ENCODE measurements around the gene ZCCHC7. TPM values are rescaled to one million over a fixed set of nuclear protein-coding genes. Genes with fewer than 3 reads are reported as not detected.
"Not testable (repeated sequence)": the region's sequence is repeated elsewhere in the genome, so short reads cannot be mapped to it uniquely, and the experiment has no call there.

The ZCCHC7 gene
- total and polyA plus RNA-seq, 7 experiments from 2014 or later = 26.1 to 47.1 (median 40.3) TPM

DNA sequence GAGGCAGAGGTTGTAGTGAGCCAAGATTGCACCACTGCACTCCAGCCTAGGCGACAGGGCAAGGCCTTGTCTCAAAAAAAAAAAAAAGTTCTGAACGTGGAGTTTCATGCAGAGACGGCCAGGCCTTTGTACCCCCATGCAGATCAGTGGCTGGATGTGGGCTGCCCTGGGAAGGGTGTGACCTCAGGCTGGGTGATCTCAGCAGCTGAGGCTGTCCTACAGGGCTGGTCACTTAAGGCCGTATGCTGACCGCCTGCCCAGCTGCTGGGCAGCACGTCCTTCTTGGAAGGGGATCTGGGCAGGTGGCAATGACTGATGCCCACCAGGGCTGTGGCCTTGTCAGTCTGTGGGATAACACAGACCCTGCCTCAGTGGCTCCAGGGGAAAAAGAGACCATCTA is 264.9 kb downstream of the ZCCHC7 start:
- Histone ChIP-seq H3K4me1 (ENCODE audit: control insufficient read depth in 2 of 2, insufficient read depth in 2 of 2, low read length in 2 of 2) (no peaks in the 10 kb centered on the region), H3K27ac (ENCODE audit: low read depth, low read length) (no peak overlapping the region), H3K27me3 (ENCODE audit: control insufficient read depth in 2 of 2, insufficient read depth in 2 of 2, low read length in 2 of 2) (no peaks in the 10 kb centered on the region), H3K36me3 (ENCODE audit: control insufficient read depth in 2 of 3, insufficient read depth in 3 of 3, low read length in 3 of 3) (no peaks in the 10 kb centered on the region), H3K4me3 (ENCODE audit: low read length) (no peak overlapping the region), H3K9me3 (ENCODE audit: control insufficient read depth in 2 of 3, low read length in 3 of 3) (no peaks in the 10 kb centered on the region)
- Mint-ChIP-seq H3K4me3 (no peak overlapping the region), H3K27ac (no peak overlapping the region), H3K4me1 (peaks cover 0 to 2% (median 0%) of the 10 kb centered on the region in 7 donors), H3K27me3 (no peaks in the 10 kb centered on the region), H3K9me3 (peaks cover 0 to 4% (median 0%) of the 10 kb centered on the region in 11 donors), H3K36me3 (peaks cover 0 to 5% (median 0%) of the 10 kb centered on the region in 5 donors)
- ATAC-seq (no peak), DNase-seq (no peak)
- CTCF ChIA-PET = no interaction called here
- intact Hi-C loops (cut with micrococcal nuclease) = no loop called here
- POLR2A ChIA-PET = interaction anchor here (0.6 kb wide), 1 partner anchor 55 kb away, joined by 3 read pairs; no protein-coding TSS in a partner anchor

DNA sequence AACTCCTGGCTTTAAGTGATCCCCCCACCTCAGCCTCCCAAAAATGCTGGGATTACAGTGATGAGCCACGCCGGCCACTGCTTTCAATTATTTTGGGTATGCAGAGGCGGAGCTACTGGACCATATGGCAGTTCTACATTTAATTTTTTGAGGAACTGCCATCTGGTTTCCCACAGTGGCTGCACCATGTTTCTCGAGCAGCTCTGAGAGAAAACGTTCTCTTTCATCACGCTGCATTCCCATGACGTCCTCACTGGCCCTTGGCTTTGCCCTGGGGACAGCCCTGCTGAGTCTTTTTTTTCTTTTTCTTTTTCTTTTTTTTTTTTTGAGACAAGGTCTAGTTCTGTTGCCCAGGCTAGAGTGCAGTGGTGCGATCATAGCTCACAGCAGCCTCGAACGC is 266.6 kb downstream of the ZCCHC7 start:
- Mint-ChIP-seq H3K9me3 (peaks cover 0 to 2% (median 0%) of the 10 kb centered on the region in 11 donors), H3K4me1 (peaks cover 0 to 2% (median 0%) of the 10 kb centered on the region in 7 donors), H3K27ac (no peak overlapping the region), H3K4me3 (no peak overlapping the region), H3K27me3 (no peaks in the 10 kb centered on the region), H3K36me3 (peaks cover 0 to 3% (median 0%) of the 10 kb centered on the region in 5 donors)
- no peak overlapping the region for H3K27ac ChIP-seq (ENCODE audit: low read depth, low read length)
- no peak overlapping the region for H3K4me3 ChIP-seq (ENCODE audit: low read length)
- POLR2A ChIA-PET = no interaction called here
- no peaks in the 10 kb centered on the region for H3K9me3 ChIP-seq (ENCODE audit: control insufficient read depth in 2 of 3, low read length in 3 of 3)
- H3K36me3 ChIP-seq (ENCODE audit: control insufficient read depth in 2 of 3, insufficient read depth in 3 of 3, low read length in 3 of 3) = no peaks in the 10 kb centered on the region
- CTCF ChIA-PET = no interaction called here
- DNase-seq (no peak), ATAC-seq (no peak)
- no peaks in the 10 kb centered on the region for H3K4me1 ChIP-seq (ENCODE audit: control insufficient read depth in 2 of 2, insufficient read depth in 2 of 2, low read length in 2 of 2)
- intact Hi-C loops (cut with micrococcal nuclease) = no loop called here
- no peaks in the 10 kb centered on the region for H3K27me3 ChIP-seq (ENCODE audit: control insufficient read depth in 2 of 2, insufficient read depth in 2 of 2, low read length in 2 of 2)

DNA sequence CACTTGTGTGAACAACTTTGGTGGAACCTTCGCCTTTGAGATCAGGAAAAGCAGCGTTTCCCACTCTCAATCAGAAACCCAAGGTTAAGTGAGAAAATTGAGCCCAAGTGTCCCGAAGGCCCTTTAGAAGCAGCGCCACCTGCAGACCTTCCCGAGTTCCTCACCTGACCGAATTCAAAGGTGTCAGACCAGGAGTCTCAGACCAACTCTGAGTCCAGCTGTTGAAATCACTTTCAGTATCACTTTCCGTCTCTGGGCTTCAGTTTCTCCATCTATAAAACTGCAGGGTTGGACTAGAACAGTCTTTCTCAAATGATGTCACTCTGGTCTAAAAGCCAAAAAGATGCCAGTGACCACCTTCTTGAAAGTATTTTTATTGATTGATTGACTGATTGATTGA is 270.4 kb downstream of the ZCCHC7 start:
- H3K27me3 ChIP-seq (ENCODE audit: control insufficient read depth in 2 of 2, insufficient read depth in 2 of 2, low read length in 2 of 2) = no peaks in the 10 kb centered on the region
- ATAC-seq = peak; percentile 24
- intact Hi-C loops (cut with micrococcal nuclease) = loop anchor here (1.0 to 2.0 kb wide), 2 partner anchors 394 to 518 kb away; no protein-coding TSS in a partner anchor
- Mint-ChIP-seq H3K4me1 (no peaks in the 10 kb centered on the region), H3K27me3 (no peaks in the 10 kb centered on the region), H3K36me3 (no peaks in the 10 kb centered on the region), H3K4me3 (no peak overlapping the region), H3K27ac (no peak overlapping the region), H3K9me3 (no peaks in the 10 kb centered on the region)
- no peaks in the 10 kb centered on the region for H3K9me3 ChIP-seq (ENCODE audit: control insufficient read depth in 2 of 3, low read length in 3 of 3)
- no peak overlapping the region for H3K27ac ChIP-seq (ENCODE audit: low read depth, low read length)
- ChIA-PET POLR2A (no interaction called here), CTCF (interaction anchor here (1.5 kb wide), 1 partner anchor 17 kb away, joined by 3 read pairs; no protein-coding TSS in a partner anchor)
- no peaks in the 10 kb centered on the region for H3K36me3 ChIP-seq (ENCODE audit: control insufficient read depth in 2 of 3, insufficient read depth in 3 of 3, low read length in 3 of 3)
- peak in 1 of 9 donors; percentile 19 for DNase-seq
- H3K4me1 ChIP-seq (ENCODE audit: control insufficient read depth in 2 of 2, insufficient read depth in 2 of 2, low read length in 2 of 2) = no peaks in the 10 kb centered on the region
- H3K4me3 ChIP-seq (ENCODE audit: low read length) = no peak overlapping the region

DNA sequence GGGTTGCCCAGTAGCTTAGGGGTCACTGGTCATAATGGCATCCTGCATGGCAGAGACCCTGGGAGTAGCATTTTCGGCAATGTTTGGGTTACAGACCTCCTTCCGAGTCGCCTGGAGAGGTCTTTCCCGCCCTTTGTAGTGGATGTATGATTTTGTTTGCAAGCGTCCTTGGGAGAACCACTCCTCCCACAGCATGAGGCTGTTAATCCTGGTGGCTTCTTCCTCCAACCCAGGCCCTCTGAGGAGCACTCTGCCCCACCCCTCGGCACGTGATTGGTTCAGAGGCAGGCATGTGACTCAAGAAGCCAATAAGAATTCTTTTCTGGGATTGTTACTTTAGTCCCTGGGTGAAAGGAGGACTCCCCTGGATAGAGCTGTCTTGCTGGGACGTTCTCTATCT is 271.9 kb downstream of the ZCCHC7 start:
- Mint-ChIP-seq H3K27me3 (no peaks in the 10 kb centered on the region), H3K4me3 (no peak overlapping the region), H3K36me3 (no peaks in the 10 kb centered on the region), H3K4me1 (no peaks in the 10 kb centered on the region), H3K9me3 (no peaks in the 10 kb centered on the region), H3K27ac (no peak overlapping the region)
- intact Hi-C loops (cut with micrococcal nuclease) = no loop called here
- Histone ChIP-seq H3K4me1 (ENCODE audit: control insufficient read depth in 2 of 2, insufficient read depth in 2 of 2, low read length in 2 of 2) (no peaks in the 10 kb centered on the region), H3K27me3 (ENCODE audit: control insufficient read depth in 2 of 2, insufficient read depth in 2 of 2, low read length in 2 of 2) (no peaks in the 10 kb centered on the region), H3K4me3 (ENCODE audit: low read length) (no peak overlapping the region), H3K9me3 (ENCODE audit: control insufficient read depth in 2 of 3, low read length in 3 of 3) (no peaks in the 10 kb centered on the region), H3K36me3 (ENCODE audit: control insufficient read depth in 2 of 3, insufficient read depth in 3 of 3, low read length in 3 of 3) (no peaks in the 10 kb centered on the region), H3K27ac (ENCODE audit: low read depth, low read length) (no peak overlapping the region)
- POLR2A ChIA-PET = no interaction called here
- DNase-seq (no peak), ATAC-seq (no peak)
- CTCF ChIA-PET = interaction anchor here (0.6 to 1.5 kb wide), 4 partner anchors 11 to 519 kb away, joined by 3 to 6 read pairs (median 3); no protein-coding TSS in a partner anchor

DNA sequence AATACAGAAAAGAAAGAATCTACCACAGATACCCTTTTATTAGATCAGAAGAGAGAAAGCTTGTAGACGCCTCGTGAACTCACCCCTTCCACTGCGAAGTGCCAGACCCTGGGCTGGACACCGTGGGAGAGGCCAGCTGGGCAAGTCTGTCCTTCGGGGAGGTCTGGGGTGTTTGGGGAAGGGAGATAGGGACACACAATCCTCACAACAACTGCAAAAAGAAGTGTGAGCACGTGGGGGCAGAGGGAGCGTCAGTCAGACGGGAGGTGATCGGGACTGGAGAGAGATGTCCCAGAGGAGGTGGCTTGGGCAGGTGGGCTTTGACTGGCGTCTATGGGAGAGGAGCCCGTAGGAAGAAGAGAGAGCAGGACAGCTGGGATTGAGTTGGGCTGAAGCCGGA is 274.9 kb downstream of the ZCCHC7 start:
- H3K27ac Mint-ChIP-seq = no peak overlapping the region
- peaks cover 0 to 3% (median 0%) of the 10 kb centered on the region in 5 donors for H3K27me3 Mint-ChIP-seq
- CTCF ChIA-PET = no interaction called here

DNA sequence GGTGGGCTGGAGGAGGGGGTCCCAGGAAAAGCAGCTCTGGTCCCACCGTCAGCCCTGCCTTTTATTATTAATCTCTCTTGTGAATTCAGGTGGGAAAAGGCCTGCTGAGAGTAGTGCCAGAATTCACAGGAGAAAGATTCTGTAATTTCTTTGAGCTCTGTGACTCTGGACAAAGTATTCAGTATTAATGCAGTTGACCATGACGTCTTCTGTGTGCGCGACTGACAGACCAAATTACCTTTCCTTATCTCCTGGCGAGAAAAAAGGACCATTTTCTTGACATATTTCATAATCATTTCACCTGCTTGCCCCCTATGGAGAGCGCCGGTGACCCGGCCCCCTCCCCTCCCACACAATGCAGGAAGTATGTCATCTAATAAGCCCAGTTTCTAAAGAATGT is 275.3 kb downstream of the ZCCHC7 start:
- H3K36me3 ChIP-seq (ENCODE audit: control insufficient read depth in 2 of 3, insufficient read depth in 3 of 3, low read length in 3 of 3) = no peaks in the 10 kb centered on the region
- H3K4me1 Mint-ChIP-seq = no peaks in the 10 kb centered on the region
- no peaks in the 10 kb centered on the region for H3K9me3 ChIP-seq (ENCODE audit: control insufficient read depth in 2 of 3, low read length in 3 of 3)
- no peaks in the 10 kb centered on the region for H3K27me3 ChIP-seq (ENCODE audit: control insufficient read depth in 2 of 2, insufficient read depth in 2 of 2, low read length in 2 of 2)
- ChIA-PET POLR2A (no interaction called here), CTCF (no interaction called here)
- no peak overlapping the region for H3K4me3 ChIP-seq (ENCODE audit: low read length)
- DNase-seq (no peak), ATAC-seq (no peak)
- no peaks in the 10 kb centered on the region for H3K9me3 Mint-ChIP-seq
- H3K4me3 Mint-ChIP-seq = no peak overlapping the region
- H3K4me1 ChIP-seq (ENCODE audit: control insufficient read depth in 2 of 2, insufficient read depth in 2 of 2, low read length in 2 of 2) = no peaks in the 10 kb centered on the region
- H3K27ac ChIP-seq (ENCODE audit: low read depth, low read length) = no peak overlapping the region
- no peak overlapping the region for H3K27ac Mint-ChIP-seq
- H3K36me3 Mint-ChIP-seq = no peaks in the 10 kb centered on the region
- peaks cover 0 to 3% (median 0%) of the 10 kb centered on the region in 5 donors for H3K27me3 Mint-ChIP-seq
- intact Hi-C loops (cut with micrococcal nuclease) = no loop called here

More for the DNA sequence above, 274.9 kb downstream of the ZCCHC7 start:
- Histone ChIP-seq H3K4me1 (ENCODE audit: control insufficient read depth in 2 of 2, insufficient read depth in 2 of 2, low read length in 2 of 2) (no peaks in the 10 kb centered on the region), H3K9me3 (ENCODE audit: control insufficient read depth in 2 of 3, low read length in 3 of 3) (no peaks in the 10 kb centered on the region), H3K27me3 (ENCODE audit: control insufficient read depth in 2 of 2, insufficient read depth in 2 of 2, low read length in 2 of 2) (no peaks in the 10 kb centered on the region), H3K4me3 (ENCODE audit: low read length) (no peak overlapping the region), H3K36me3 (ENCODE audit: control insufficient read depth in 2 of 3, insufficient read depth in 3 of 3, low read length in 3 of 3) (no peaks in the 10 kb centered on the region), H3K27ac (ENCODE audit: low read depth, low read length) (no peak overlapping the region)
- Mint-ChIP-seq H3K4me1 (no peaks in the 10 kb centered on the region), H3K4me3 (no peak overlapping the region), H3K36me3 (no peaks in the 10 kb centered on the region), H3K9me3 (no peaks in the 10 kb centered on the region)
- intact Hi-C loops (cut with micrococcal nuclease) = no loop called here
- DNase-seq = no peak
- POLR2A ChIA-PET = no interaction called here
- ATAC-seq = no peak

DNA sequence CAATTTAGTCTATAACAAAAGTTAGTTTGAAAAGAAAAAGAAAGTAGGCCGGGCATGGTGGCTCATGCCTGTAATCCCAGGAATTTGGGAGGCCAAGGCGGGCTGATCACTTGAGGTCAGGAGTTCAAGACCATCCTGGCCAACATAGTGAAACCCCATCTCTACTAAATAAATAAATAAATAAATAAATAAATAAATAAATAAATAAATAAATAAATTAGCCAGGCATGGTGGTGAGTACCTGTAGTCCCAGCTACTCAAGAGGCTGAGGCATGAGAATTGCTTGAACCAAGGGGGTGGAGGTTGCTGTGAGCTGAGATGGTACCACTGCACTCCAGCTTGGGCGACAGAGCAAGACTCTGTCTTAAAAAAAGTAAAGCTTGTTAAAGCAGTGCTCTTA is 277.6 kb downstream of the ZCCHC7 start:
- H3K9me3 Mint-ChIP-seq; CTCF ChIA-PET; POLR2A ChIA-PET; H3K27ac Mint-ChIP-seq; H3K4me3 Mint-ChIP-seq; H3K9me3 ChIP-seq (ENCODE audit: control insufficient read depth in 2 of 3, low read length in 3 of 3); H3K36me3 Mint-ChIP-seq; H3K27me3 ChIP-seq (ENCODE audit: control insufficient read depth in 2 of 2, insufficient read depth in 2 of 2, low read length in 2 of 2); H3K4me3 ChIP-seq (ENCODE audit: low read length); H3K4me1 ChIP-seq (ENCODE audit: control insufficient read depth in 2 of 2, insufficient read depth in 2 of 2, low read length in 2 of 2); intact Hi-C loops (cut with micrococcal nuclease); H3K27me3 Mint-ChIP-seq; H3K4me1 Mint-ChIP-seq; ATAC-seq; H3K36me3 ChIP-seq (ENCODE audit: control insufficient read depth in 2 of 3, insufficient read depth in 3 of 3, low read length in 3 of 3); H3K27ac ChIP-seq (ENCODE audit: low read depth, low read length); DNase-seq: not testable (repeated sequence)
